ENCODE data around the gene PABPC1L. TPM values are rescaled to one million over a fixed set of nuclear protein-coding genes. Genes with fewer than 3 reads are reported as not detected.

PABPC1L gene
- total RNA-seq, 1 experiment from 2014 or later = 127 TPM

GRCh38 chr20:44945261-44945660, 35.4 kb downstream of the PABPC1L start:
- no peaks in the 10 kb centered on the region for H3K4me1 ChIP-seq (ENCODE audit: control insufficient read depth in 1 of 2, insufficient read depth in 2 of 2, low read length in 2 of 2)
- ATAC-seq (no peak), DNase-seq (ENCODE audit: low read depth, low spot score) (no peak)
- H3K4me3 ChIP-seq (replicated peaks in 1 of 2; ENCODE audit: low read depth in 1 of 2, low read length in 2 of 2) = no peak overlapping the region
- ChIA-PET RAD21 (ENCODE audit: low non-redundant PET in 1 of 2, low total read pairs in 2 of 2, uncharacterized antibody in 2 of 2, unreplicated experiment in 2 of 2) (no interaction called here), CTCF (no interaction called here), POLR2A (no interaction called here)
- 0 out of 2 replicates have a peak, but pooled peaks cover 3% of the 10 kb centered on the region for H3K79me2 ChIP-seq (ENCODE audit: insufficient read depth, low read length)
- H3K4me2 ChIP-seq (ENCODE audit: low read length) = no peak overlapping the region
- no peaks in the 10 kb centered on the region; the same call in 1 of the 2 replicates for H4K20me1 ChIP-seq (ENCODE audit: insufficient read depth)
- no peaks in the 10 kb centered on the region for H3K9me3 ChIP-seq (ENCODE audit: control insufficient read depth in 1 of 2, insufficient read depth in 1 of 2, low read depth in 1 of 2, low read length in 2 of 2)
- TF ChIP-seq RAD21 (IDR thresholded peaks at IDR 0.05; ENCODE audit: low read depth) = no peak
- no peak overlapping the region for H3K27ac ChIP-seq (ENCODE audit: low read depth, low read length)
- H3K9ac ChIP-seq (ENCODE audit: low read length) = no peak overlapping the region
- intact Hi-C loops (cut with micrococcal nuclease) = no loop called here
- H3K36me3 ChIP-seq (ENCODE audit: control insufficient read depth in 1 of 2, insufficient read depth in 2 of 2, low read length in 2 of 2) = peaks cover 49 to 62% of the 10 kb centered on the region in 2 experiments; a peak in 3 of 4 replicates
- H3K27me3 ChIP-seq (ENCODE audit: insufficient read depth, low read length) = no peaks in the 10 kb centered on the region
- no peaks in the 10 kb centered on the region for H3K9me2 ChIP-seq (ENCODE audit: insufficient read depth)
- no peak overlapping the region for H2AFZ ChIP-seq (ENCODE audit: low read depth, low read length, poor library complexity, severe bottlenecking)
- BruUV-seq (replicated peaks) = no TSS peak

- H3K4me1 ChIP-seq (ENCODE audit: control insufficient read depth in 1 of 2, insufficient read depth in 2 of 2, low read length in 2 of 2) = no peaks in the 10 kb centered on the region
- H3K27me3 ChIP-seq (ENCODE audit: insufficient read depth, low read length) = no peaks in the 10 kb centered on the region
- H3K36me3 ChIP-seq (ENCODE audit: control insufficient read depth in 1 of 2, insufficient read depth in 2 of 2, low read length in 2 of 2) = peaks cover 56 to 71% of the 10 kb centered on the region in 2 experiments; a peak in 3 of 4 replicates
- 0 out of 2 replicates have a peak, but pooled peaks cover 3% of the 10 kb centered on the region for H3K79me2 ChIP-seq (ENCODE audit: insufficient read depth, low read length)
- ATAC-seq (no peak), DNase-seq (ENCODE audit: low read depth, low spot score) (no peak)
- H3K27ac ChIP-seq (ENCODE audit: low read depth, low read length) = no peak overlapping the region
- no peak overlapping the region for H3K9ac ChIP-seq (ENCODE audit: low read length)
- no peak for TF ChIP-seq CBX3 (IDR thresholded peaks at IDR 0.05; ENCODE audit: low read depth)
- TF ChIP-seq POLR2A (IDR thresholded peaks at IDR 0.05; ENCODE audit: borderline replicate concordance, extremely low read depth, insufficient read depth, insufficient read length) = no peak
- TF ChIP-seq CEBPB (IDR thresholded peaks at IDR 0.05; ENCODE audit: low read depth) = no peak
- TF ChIP-seq SRF (IDR thresholded peaks at IDR 0.05; ENCODE audit: low read depth) = no peak
- TF ChIP-seq ZNF274 (IDR thresholded peaks at IDR 0.05; ENCODE audit: low read depth, low read length) = no peak
- TF ChIP-seq ELF1 (IDR thresholded peaks at IDR 0.05; ENCODE audit: borderline replicate concordance, low read depth) = no peak
- no peak for TF ChIP-seq YY1 (IDR thresholded peaks at IDR 0.05; ENCODE audit: extremely low read depth, insufficient replicate concordance, low read depth, low read length)
- TF ChIP-seq EGR1 (IDR thresholded peaks at IDR 0.05; ENCODE audit: low read depth) = no peak
- no peak for TF ChIP-seq JUND (IDR thresholded peaks at IDR 0.05)
- TF ChIP-seq SP1 (IDR thresholded peaks at IDR 0.05; ENCODE audit: low read depth) = no peak
- no peak for TF ChIP-seq FOSL1 (IDR thresholded peaks at IDR 0.05; ENCODE audit: low read depth)
- no peak for TF ChIP-seq CTCF (IDR thresholded peaks at IDR 0.05 in 2 of 3, conservative IDR thresholded peaks at IDR 0.05 in 1 of 3; ENCODE audit: borderline replicate concordance in 1 of 3, insufficient read depth in 1 of 3, low read depth in 2 of 3, low read length in 2 of 3)
- no peak for TF ChIP-seq POLR2AphosphoS5 (IDR thresholded peaks at IDR 0.05; ENCODE audit: low read depth, low read length)
- TF ChIP-seq MAX (IDR thresholded peaks at IDR 0.05) = no peak
- intact Hi-C loops (cut with micrococcal nuclease) = no loop called here
- ChIA-PET CTCF (no interaction called here), POLR2A (interaction anchor here (1.0 to 1.9 kb wide), 2 partner anchors 14 kb away, joined by 3 to 5 read pairs; partner anchors contain the start of gene TOMM34), RAD21 (ENCODE audit: low non-redundant PET in 1 of 2, low total read pairs in 2 of 2, uncharacterized antibody in 2 of 2, unreplicated experiment in 2 of 2) (no interaction called here)
- no peaks in the 10 kb centered on the region; the same call in 1 of the 2 replicates for H4K20me1 ChIP-seq (ENCODE audit: insufficient read depth)
- BruUV-seq (replicated peaks) = no TSS peak
- H2AFZ ChIP-seq (ENCODE audit: low read depth, low read length, poor library complexity, severe bottlenecking) = no peak overlapping the region
- no peaks in the 10 kb centered on the region for H3K9me3 ChIP-seq (ENCODE audit: control insufficient read depth in 1 of 2, insufficient read depth in 1 of 2, low read depth in 1 of 2, low read length in 2 of 2)
- no peaks in the 10 kb centered on the region for H3K9me2 ChIP-seq (ENCODE audit: insufficient read depth)
- no peak overlapping the region for H3K4me3 ChIP-seq (replicated peaks in 1 of 2; ENCODE audit: low read depth in 1 of 2, low read length in 2 of 2)
- H3K4me2 ChIP-seq (ENCODE audit: low read length) = no peak overlapping the region
Measured at GRCh38 chr20:44946271-44946852, 36.5 kb downstream of the PABPC1L start.

Data from HCT116 (cell line).